SK-N-SH (cell line): Measurements from ENCODE around the gene CCDC106.

Source experiments
- POLR2AphosphoS5 ChIP-seq: IDR thresholded peaks from 2 replicates; pipeline ENCODE4 v1.6.1; 2012; ENCODE audit warnings: low read depth, low read length
- RCOR1 ChIP-seq: fragments of 150-350 bp; IDR thresholded peaks from 2 replicates; pipeline ENCODE4 v1.6.1; 2017; ENCODE audit warnings: antibody characterized with exemption, low read length

- TF ChIP-seq RCOR1 (no peak), POLR2AphosphoS5 (no peak)
Observed at GRCh38 chr19:55616395-55616875, 31.6 kb upstream of the CCDC106 start.
